Brain microvascular endothelial cell (primary cell): ENCODE data around the gene CPSF4.

Experiments used
- DNase-seq: peaks from one replicate; pipeline ENCODE4 v3.0.0-alpha.2; 2020
- H3K27ac ChIP-seq: fragments of 250-450 bp; sonication (Bioruptor Pico); 2 replicates; pipeline ENCODE4 v1.5.1; 2020; ENCODE audit warnings: mild to moderate bottlenecking, moderate library complexity
- H3K27me3 ChIP-seq: fragments of 250-450 bp; sonication (Bioruptor Pico); replicated peaks from 2 replicates; pipeline ENCODE4 v1.5.1; 2020; ENCODE audit warnings: mild to moderate bottlenecking
- H3K36me3 ChIP-seq: fragments of 250-450 bp; sonication (Bioruptor Pico); replicated peaks from 2 replicates; pipeline ENCODE4 v1.5.1; 2020; ENCODE audit warnings: mild to moderate bottlenecking
- H3K4me3 ChIP-seq: 2 replicates; pipeline ENCODE4 v1.5.1; 2011; ENCODE audit warnings: low read depth, mild to moderate bottlenecking, control low read depth, low read length, moderate library complexity
- CTCF ChIP-seq: IDR thresholded peaks from 2 replicates; pipeline ENCODE4 v1.5.1; 2011; ENCODE audit warnings: low read depth, mild to moderate bottlenecking, moderate library complexity, low read length, control low read depth, inconsistent platforms; ENCODE audit errors: missing control alignments
- in situ Hi-C: cut with HindIII; loops from 2 replicates; pipeline ENCODE4 v1.10.0; 2017; ENCODE audit warnings: low sequenced_read_pairs, low pct_ligation_motif_present

Gene CPSF4

GRCh38 chr7:99398891-99399445 lies 39.8 kb upstream of the CPSF4 start:
- TF ChIP-seq CTCF: no peak
- in situ Hi-C loops: no loop called here
- Histone ChIP-seq H3K27ac (no peak overlapping the region), H3K4me3 (no peak overlapping the region), H3K36me3 (peaks cover 87% of the 10 kb centered on the region), H3K27me3 (no peaks in the 10 kb centered on the region)
- DNase-seq: no peak

GRCh38 chr7:99399597-99399996 lies 39.1 kb upstream of the CPSF4 start:
- in situ Hi-C loops: no loop called here
- DNase-seq: no peak
- peaks cover 89% of the 10 kb centered on the region for H3K36me3 ChIP-seq
- H3K27ac ChIP-seq: no peak overlapping the region
- no peak for TF ChIP-seq CTCF
- H3K27me3 ChIP-seq: no peaks in the 10 kb centered on the region
- no peak overlapping the region for H3K4me3 ChIP-seq

- Histone ChIP-seq H3K27ac (no peak overlapping the region), H3K4me3 (no peak overlapping the region), H3K36me3 (peaks cover 64% of the 10 kb centered on the region), H3K27me3 (no peaks in the 10 kb centered on the region)
- no peak for TF ChIP-seq CTCF
- no peak for DNase-seq
- in situ Hi-C loops: no loop called here
Observed at GRCh38 chr7:99402854-99403253, 35.9 kb upstream of the CPSF4 start.

GRCh38 chr7:99403764-99404163 lies 35.0 kb upstream of the CPSF4 start:
- in situ Hi-C loops: no loop called here
- Histone ChIP-seq H3K27me3 (no peaks in the 10 kb centered on the region), H3K4me3 (no peak overlapping the region), H3K27ac (no peak overlapping the region), H3K36me3 (peaks cover 58% of the 10 kb centered on the region)
- TF ChIP-seq CTCF: no peak
- no peak for DNase-seq

- no peak for DNase-seq
- in situ Hi-C loops: no loop called here
- H3K36me3 ChIP-seq: peaks cover 51% of the 10 kb centered on the region
- H3K27ac ChIP-seq: no peak overlapping the region
- H3K27me3 ChIP-seq: no peaks in the 10 kb centered on the region
- TF ChIP-seq CTCF: no peak
- H3K4me3 ChIP-seq: no peak overlapping the region
Observed at GRCh38 chr7:99404235-99404976, 34.3 kb upstream of the CPSF4 start.

GRCh38 chr7:99404977-99405320 lies 33.8 kb upstream of the CPSF4 start:
- H3K27ac ChIP-seq: no peak overlapping the region
- peaks cover 46% of the 10 kb centered on the region for H3K36me3 ChIP-seq
- TF ChIP-seq CTCF: no peak
- H3K27me3 ChIP-seq: no peaks in the 10 kb centered on the region
- no peak for DNase-seq
- in situ Hi-C loops: no loop called here
- H3K4me3 ChIP-seq: no peak overlapping the region
